Stimulated activated effector memory CD8-positive, alpha-beta T cell treated with anti-CD3 and anti-CD28 coated beads, Interleukin-12 subunit alpha, Interleukin-12 subunit beta, amount 100 ng/mL, for 72 hours (primary cell): ENCODE data around the gene CKMT1A.
A peak's percentile ranks its signal among the peaks of the same experiment; 100 is the strongest.
"Not testable (repeated sequence)": the region's sequence is repeated elsewhere in the genome, so short reads cannot be mapped to it uniquely, and the experiment has no call there.

Experiments
- ATAC-seq: fragments of 150-1000 bp; cut with Tn5 transposase; 2 replicates; pipeline ENCODE4 v1.10.0; 2021
- DNase-seq, 2 donors: peaks; one replicate each; pipeline ENCODE4 v3.0.0; 2021 to 2022; ENCODE audit warnings: low spot score in 2 of 2
- H3K27ac Mint-ChIP-seq: one replicate; pipeline ENCODE4 v1.8.0; 2022; ENCODE audit warnings: mild to moderate bottlenecking, mixed read lengths
- H3K36me3 Mint-ChIP-seq: one replicate; pipeline ENCODE4 v1.8.0; 2022; ENCODE audit warnings: mild to moderate bottlenecking, mixed read lengths
- H3K4me1 Mint-ChIP-seq: one replicate; pipeline ENCODE4 v1.8.0; 2022; ENCODE audit warnings: mixed read lengths
- H3K4me3 Mint-ChIP-seq: one replicate; pipeline ENCODE4 v1.8.0; 2022; ENCODE audit warnings: mild to moderate bottlenecking, mixed read lengths
- H3K9me3 Mint-ChIP-seq: one replicate; pipeline ENCODE4 v1.8.0; 2022; ENCODE audit warnings: mixed read lengths

Gene CKMT1A

GRCh38 chr15:43726306-43726705, 32.6 kb downstream of the CKMT1A start:
- not testable (repeated sequence) for H3K4me1 Mint-ChIP-seq, DNase-seq, H3K4me3 Mint-ChIP-seq, H3K9me3 Mint-ChIP-seq, ATAC-seq, H3K36me3 Mint-ChIP-seq, H3K27ac Mint-ChIP-seq

- DNase-seq, ATAC-seq, H3K36me3 Mint-ChIP-seq, H3K27ac Mint-ChIP-seq, H3K4me1 Mint-ChIP-seq, H3K4me3 Mint-ChIP-seq, H3K9me3 Mint-ChIP-seq: not testable (repeated sequence)
Measured at GRCh38 chr15:43728053-43728725, 34.5 kb downstream of the CKMT1A start.

DNA sequence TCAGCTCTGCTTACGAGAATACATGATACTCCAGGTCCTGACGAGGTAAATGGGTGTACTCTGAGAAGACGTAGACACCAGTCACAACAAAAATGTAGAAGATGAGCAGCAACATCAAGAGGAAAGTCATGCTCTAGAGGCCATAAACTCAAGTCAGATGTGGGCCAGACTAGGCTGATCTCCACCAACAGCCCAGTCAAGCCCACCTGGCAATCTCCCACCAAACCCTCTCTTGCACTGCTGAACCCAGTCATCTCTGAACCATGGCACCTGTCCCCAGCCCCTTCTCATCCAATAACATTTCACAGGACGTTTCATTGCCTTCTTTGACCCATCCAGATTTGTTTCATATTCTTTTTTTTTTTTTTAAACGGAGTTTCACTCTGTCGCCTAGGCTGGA, 41.8 kb downstream of the CKMT1A start:
- peaks cover 7% of the 10 kb centered on the region for H3K4me1 Mint-ChIP-seq
- no peak for ATAC-seq
- H3K9me3 Mint-ChIP-seq, result no peaks in the 10 kb centered on the region
- no peaks in the 10 kb centered on the region for H3K36me3 Mint-ChIP-seq
- no peak overlapping the region for H3K4me3 Mint-ChIP-seq
- no peak for DNase-seq
- no peak overlapping the region for H3K27ac Mint-ChIP-seq

GRCh38 chr15:43746245-43746902, 52.7 kb downstream of the CKMT1A start, which contains the start of gene PDIA3:
Gene PDIA3 (plus strand): TSS chr15:43746438. CDS start chr15:43746540, 102 bp downstream.
- Mint-ChIP-seq H3K36me3 (peaks cover 62% of the 10 kb centered on the region), H3K27ac (peak within 1 kb of the TSS; percentile 99), H3K4me1 (peaks cover 15% of the 10 kb centered on the region), H3K4me3 (peak within 1 kb of the TSS; percentile 91)
- H3K9me3 Mint-ChIP-seq, result not testable (repeated sequence)
- DNase-seq, result peak; percentile 88 to 93
- peak; percentile 91 for ATAC-seq

GRCh38 chr15:43746903-43747309, 53.2 kb downstream of the CKMT1A start:
- peak overlapping the region; percentile 91 for H3K4me3 Mint-ChIP-seq
- ATAC-seq, result peak; percentile 56
- H3K27ac Mint-ChIP-seq, result peak overlapping the region; percentile 99
- DNase-seq, result peak in 1 of 2 donors; percentile 4
- peaks cover 20% of the 10 kb centered on the region for H3K4me1 Mint-ChIP-seq
- H3K9me3 Mint-ChIP-seq, result not testable (repeated sequence)
- peaks cover 67% of the 10 kb centered on the region for H3K36me3 Mint-ChIP-seq

GRCh38 chr15:43748376-43748775, 54.7 kb downstream of the CKMT1A start:
- ATAC-seq (no peak), DNase-seq (no peak)
- Mint-ChIP-seq H3K4me3 (peak overlapping the region; percentile 91), H3K4me1 (peaks cover 29% of the 10 kb centered on the region), H3K9me3 (no peaks in the 10 kb centered on the region), H3K36me3 (peaks cover 82% of the 10 kb centered on the region), H3K27ac (peak overlapping the region; percentile 99)
